Adrenal gland (tissue), 12 donors: ENCODE measurements around the gene TPD52L2. TPM values are rescaled to one million over a fixed set of nuclear protein-coding genes. Genes with fewer than 3 reads are reported as not detected.
A peak's percentile ranks its signal among the peaks of the same experiment; 100 is the strongest.

Experiments
- DNase-seq, 7 donors: peaks; one replicate each; pipeline ENCODE4 v3.0.0-alpha.2; 2019 to 2020
- H3K27ac ChIP-seq, 5 donors: fragments of 200-600 bp; sonication (generic) in 4 of 5; 1 replicate in 3 of 5; 2 replicates in 2 of 5; pipeline versions ENCODE4 v1.5.1 to v1.8.0; 2016 to 2020; ENCODE audit warnings: mild to moderate bottlenecking in 1 of 5
- H3K27me3 ChIP-seq: fragments of 200-600 bp; 2 replicates; pipeline ENCODE4 v1.8.0; 2021
- H3K36me3 ChIP-seq, 2 donors: fragments of 200-600 bp; replicated peaks in 1 of 2; 1 replicate in 1 of 2; 2 replicates in 1 of 2; pipeline versions ENCODE4 v1.5.1 to v1.8.0; 2018 to 2022
- H3K4me1 ChIP-seq, 2 donors: fragments of 200-600 bp; replicated peaks in 1 of 2; 1 replicate in 1 of 2; 2 replicates in 1 of 2; pipeline versions ENCODE4 v1.5.1 to v1.8.0; 2018 to 2021
- H3K4me3 ChIP-seq, 4 donors: fragments of 200-600 bp; sonication (generic) in 3 of 4; one replicate each; pipeline ENCODE4 v1.5.1; 2016 to 2018
- H3K9me3 ChIP-seq, 3 donors: fragments of 200-600 bp; sonication (generic) in 1 of 3; replicated peaks in 1 of 3; 1 replicate in 2 of 3; 2 replicates in 1 of 3; pipeline versions ENCODE4 v1.5.1 to v1.8.0; 2016 to 2021
- POLR2A ChIP-seq, 2 donors: fragments of 450-650 bp; IDR thresholded peaks; one replicate each; pipeline ENCODE4 v1.6.1; 2017; ENCODE audit warnings: antibody characterized with exemption in 2 of 2, mild to moderate bottlenecking in 2 of 2, moderate library complexity in 1 of 2
- WGBS, 4 donors: extraction: QIAGEN DNeasy Blood & Tissue Kit in 2 of 4; methylation state at CpG; one replicate each; pipeline versions ENCODE4 v1.1.5 to v1.1.7; 2013 to 2017; 5-methylcytosine and 5-hydroxymethylcytosine counted together
- intact Hi-C, 2 donors: fragments of 100-400 bp; cut with DNase I; formaldehyde crosslinking; loops; one replicate each; pipeline versions ENCODE4 v1.14.1 to v1.15.0; 2022 to 2023
- polyA plus RNA-seq, 3 donors: library from polyadenylated mRNA; stranded (reverse); fragments of 200-250 nt in 2 of 3; fragments of 350-450 nt in 1 of 3; fragmentation: Illumina TruSeq in 1 of 3; extraction: RNeasy Lipid Tissue Mini Kit (QIAGEN cat#74804) in 1 of 3; gene quantifications; one replicate each; pipeline ENCODE4 v1.2.3, GENCODE V29; 2013 to 2014
- total RNA-seq, 9 donors: library from RNA; depleted of rRNA in 4 of 9; stranded (reverse); fragments of >200 nt in 4 of 9; fragments of 120-200 nt in 1 of 9; fragmentation: NEBNext Ultra II Directional in 1 of 9; extraction: Animal tissue kit (Norgen Biotek cat#: 25700) in 1 of 9; gene quantifications; one replicate each; pipeline versions ENCODE4 v1.1.0 to v1.2.4, GENCODE V29; 2013 to 2023
- TF ChIP-seq, protein P1 (sequence below), 6 experiments: fragments of 450-650 bp in 4 of 6; fragments of 200-600 bp in 2 of 6; sonication (generic) in 1 of 6; IDR thresholded peaks; 1 replicate in 5 of 6; 2 replicates in 1 of 6; pipeline versions ENCODE4 v1.5.1 to v1.8.0; 2016 to 2021; ENCODE audit warnings: antibody characterized with exemption in 6 of 6, mild to moderate bottlenecking in 2 of 6, moderate library complexity in 1 of 6
- donor health status: healthy with polysubstance abuse.
- donor health status: Bipolar disorder and iron deficiency.
- donor health status: DM: yes; HTN: yes; CAD: no.
- donor health status: DM: no; HTN: no; CAD: no.
- donor health status: DM: no; HTN: no; CAD: no.
- donor health status: DM: yes; HTN: yes; CAD: no.

TPD52L2 gene
- total and polyA plus RNA-seq, 12 donors: 81.9 to 125 (median 112) TPM

DNA sequence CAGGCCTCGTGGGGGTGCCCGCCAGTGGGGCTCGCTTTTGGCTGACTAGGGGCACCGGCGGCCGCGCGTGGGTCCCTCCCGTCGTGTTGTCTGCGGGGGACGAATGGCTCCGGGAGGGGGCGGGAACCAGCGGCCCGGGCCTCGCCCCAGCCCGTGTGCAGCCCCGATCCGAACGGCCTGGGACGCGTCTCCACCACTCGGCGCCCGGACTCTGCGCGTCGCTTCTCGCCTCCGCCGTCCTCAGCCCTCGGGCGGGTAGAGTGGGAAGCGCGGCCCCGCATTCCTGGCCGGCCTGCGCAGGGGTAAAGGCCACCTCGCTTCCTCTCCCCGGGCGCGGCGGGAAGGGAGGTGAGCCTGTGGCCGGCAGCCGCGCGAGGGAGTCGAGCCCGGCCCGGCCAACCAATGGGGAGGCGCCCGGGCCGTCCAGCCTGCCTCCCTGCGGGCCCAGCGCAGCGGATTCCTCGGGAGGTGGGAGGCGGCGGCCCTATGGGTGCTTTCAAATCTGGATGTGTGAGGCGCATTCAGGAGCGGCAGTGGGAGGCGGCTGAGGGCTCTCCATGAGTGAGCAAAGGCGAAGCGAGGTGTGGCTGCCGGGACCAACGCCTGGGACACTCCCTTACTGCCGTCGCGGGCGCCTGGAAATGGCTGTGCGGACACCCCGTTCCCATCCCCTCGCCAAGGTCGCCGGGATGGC lies 32.9 kb upstream of the TPD52L2 start:
- Histone ChIP-seq H3K27me3 (no peaks in the 10 kb centered on the region), H3K27ac (peak overlapping the region in 4 of 5 donors; percentile 37 to 93 (median 60)), H3K36me3 (no peaks in the 10 kb centered on the region), H3K9me3 (no peaks in the 10 kb centered on the region), H3K4me3 (peak overlapping the region in 1 of 4 donors; percentile 77), H3K4me1 (peaks cover 0 to 22% of the 10 kb centered on the region in 2 donors)
- WGBS, 4 donors: 23 to 66% (median 45%) methylated on average over 16 to 75 of the region's 76 CpGs
- intact Hi-C loops: no loop called here
- DNase-seq: peak in 3 of 7 donors; percentile 47 to 69 (median 60)
- TF ChIP-seq POLR2A (IDR thresholded peaks at IDR 0.05): peak in 1 of 2 donors; percentile 25
- TF ChIP-seq, protein P1, sequence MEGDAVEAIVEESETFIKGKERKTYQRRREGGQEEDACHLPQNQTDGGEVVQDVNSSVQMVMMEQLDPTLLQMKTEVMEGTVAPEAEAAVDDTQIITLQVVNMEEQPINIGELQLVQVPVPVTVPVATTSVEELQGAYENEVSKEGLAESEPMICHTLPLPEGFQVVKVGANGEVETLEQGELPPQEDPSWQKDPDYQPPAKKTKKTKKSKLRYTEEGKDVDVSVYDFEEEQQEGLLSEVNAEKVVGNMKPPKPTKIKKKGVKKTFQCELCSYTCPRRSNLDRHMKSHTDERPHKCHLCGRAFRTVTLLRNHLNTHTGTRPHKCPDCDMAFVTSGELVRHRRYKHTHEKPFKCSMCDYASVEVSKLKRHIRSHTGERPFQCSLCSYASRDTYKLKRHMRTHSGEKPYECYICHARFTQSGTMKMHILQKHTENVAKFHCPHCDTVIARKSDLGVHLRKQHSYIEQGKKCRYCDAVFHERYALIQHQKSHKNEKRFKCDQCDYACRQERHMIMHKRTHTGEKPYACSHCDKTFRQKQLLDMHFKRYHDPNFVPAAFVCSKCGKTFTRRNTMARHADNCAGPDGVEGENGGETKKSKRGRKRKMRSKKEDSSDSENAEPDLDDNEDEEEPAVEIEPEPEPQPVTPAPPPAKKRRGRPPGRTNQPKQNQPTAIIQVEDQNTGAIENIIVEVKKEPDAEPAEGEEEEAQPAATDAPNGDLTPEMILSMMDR (IDR thresholded peaks at IDR 0.05): peak in 1 of 6 experiments; percentile 5

DNA sequence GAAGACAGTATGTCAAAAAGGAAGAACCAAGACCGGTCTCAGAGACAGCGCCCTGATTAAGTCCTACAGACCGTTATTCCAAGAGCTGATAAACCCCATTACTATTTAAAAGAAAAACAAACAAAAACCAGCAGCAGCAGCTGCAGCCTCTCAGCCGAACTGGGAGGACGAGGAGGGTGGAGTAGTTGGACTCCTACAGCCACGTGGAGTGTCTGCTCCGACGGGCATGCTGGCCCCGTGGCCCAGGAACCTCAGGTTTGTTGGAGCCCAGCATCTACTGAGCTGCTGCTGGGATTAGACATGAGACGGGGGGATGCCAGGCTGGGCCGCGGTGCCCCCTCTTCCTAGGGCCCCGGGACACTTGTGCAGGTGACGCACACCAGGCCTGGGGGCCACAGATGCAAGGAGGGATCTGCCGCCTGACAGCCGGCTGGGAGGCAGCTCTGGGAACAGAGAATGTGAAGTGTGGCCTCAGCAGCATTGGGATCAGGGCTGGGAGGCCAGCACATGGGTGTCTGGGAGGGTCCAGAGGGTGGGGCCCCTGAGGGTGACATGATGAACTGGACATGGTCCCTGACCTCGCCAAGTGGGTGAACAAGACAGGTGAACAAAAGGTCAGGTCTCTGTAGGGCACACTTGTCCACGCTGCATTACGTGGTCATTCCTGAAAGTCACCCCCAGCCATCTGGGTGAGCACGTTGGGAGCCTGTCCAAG lies 31.1 kb upstream of the TPD52L2 start:
- Histone ChIP-seq H3K36me3 (no peaks in the 10 kb centered on the region), H3K4me3 (no peak overlapping the region), H3K27me3 (no peaks in the 10 kb centered on the region), H3K27ac (peak overlapping the region in 2 of 5 donors; percentile 36 to 93), H3K9me3 (no peaks in the 10 kb centered on the region), H3K4me1 (peaks cover 0 to 16% of the 10 kb centered on the region in 2 donors)
- intact Hi-C loops: no loop called here
- DNase-seq: no peak
- TF ChIP-seq POLR2A (IDR thresholded peaks at IDR 0.05): no peak
- TF ChIP-seq, protein P1 (IDR thresholded peaks at IDR 0.05): no peak
- WGBS, 4 donors: 76 to 84% (median 80%) methylated on average over 15 to 20 of the region's 20 CpGs

DNA sequence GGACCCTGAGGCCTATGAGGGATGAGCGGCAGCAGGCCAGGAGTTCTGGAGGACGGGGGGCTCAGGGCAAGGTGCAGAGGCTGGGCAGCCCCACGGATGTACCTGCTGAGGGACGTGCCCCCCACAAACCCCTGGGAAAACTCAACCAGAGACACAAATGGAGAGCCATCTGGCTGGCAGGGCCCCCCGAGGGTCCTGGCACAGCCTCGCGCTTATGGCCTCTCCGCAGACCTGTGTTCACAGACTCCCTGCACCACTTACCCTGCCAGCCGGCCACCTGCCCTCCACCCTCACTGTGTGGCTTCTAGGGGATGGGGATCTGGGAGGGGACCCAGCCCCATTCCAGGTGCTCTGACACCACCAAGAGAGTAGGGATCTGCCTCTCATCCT lies 30.6 kb upstream of the TPD52L2 start:
- no peaks in the 10 kb centered on the region for H3K27me3 ChIP-seq
- intact Hi-C loops: no loop called here
- DNase-seq: no peak
- WGBS, 4 donors: 75 to 91% (median 82%) methylated on average over 2 to 9 of the region's 9 CpGs; no CpG with 5 or more reads in 1 of the 4 donors
- no peak for TF ChIP-seq POLR2A (IDR thresholded peaks at IDR 0.05)
- TF ChIP-seq, protein P1 (IDR thresholded peaks at IDR 0.05): no peak
- no peaks in the 10 kb centered on the region for H3K9me3 ChIP-seq
- H3K27ac ChIP-seq: peak overlapping the region in 3 of 5 donors; percentile 23 to 93 (median 59)
- H3K4me1 ChIP-seq: peaks cover 0 to 16% of the 10 kb centered on the region in 2 donors
- H3K36me3 ChIP-seq: no peaks in the 10 kb centered on the region
- no peak overlapping the region for H3K4me3 ChIP-seq

DNA sequence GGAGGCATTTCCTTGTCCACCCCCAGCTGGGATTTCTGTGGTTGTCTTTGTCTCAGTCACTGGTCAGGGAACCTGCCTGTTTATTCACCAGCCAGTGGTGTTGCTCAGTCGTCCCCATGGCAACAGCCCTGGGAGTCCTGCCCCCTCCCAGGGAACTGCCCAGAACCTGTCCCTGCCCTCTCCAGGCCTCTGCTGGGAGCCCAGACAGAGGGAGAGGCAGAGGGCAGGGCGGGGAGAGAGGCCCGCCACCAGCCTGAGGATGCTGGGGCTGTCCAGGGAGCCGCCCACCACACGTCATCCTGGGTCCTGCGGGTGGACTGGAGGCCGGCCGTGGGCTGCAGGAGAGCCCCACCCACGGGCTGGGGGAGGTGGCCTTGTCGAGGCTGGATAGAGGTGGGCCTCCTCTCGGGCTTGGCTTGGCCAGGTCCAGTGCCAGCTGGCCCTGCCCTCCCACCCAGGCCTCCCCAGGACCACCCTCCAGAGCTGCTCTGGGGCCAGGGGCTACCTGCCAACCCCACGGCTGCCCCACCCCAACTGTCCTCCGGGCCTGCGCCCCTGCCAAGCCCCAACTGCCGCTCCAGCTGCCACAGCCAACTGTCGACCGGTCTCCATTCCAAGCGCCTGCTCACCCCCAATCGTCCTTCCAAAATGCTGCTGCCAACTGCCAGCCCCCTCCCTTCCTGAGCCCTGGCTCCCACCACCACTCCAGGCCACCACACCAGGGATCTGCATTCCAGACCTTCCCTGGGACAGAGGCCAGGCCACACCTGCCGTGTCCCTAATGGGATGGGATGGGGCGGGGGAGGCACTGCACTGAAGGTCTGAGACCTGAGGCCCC lies 29.8 kb upstream of the TPD52L2 start:
- H3K36me3 ChIP-seq: no peaks in the 10 kb centered on the region
- H3K4me3 ChIP-seq: no peak overlapping the region
- DNase-seq: peak; percentile 90 to 98 (median 95)
- H3K27me3 ChIP-seq: no peaks in the 10 kb centered on the region
- WGBS, 4 donors: 24 to 53% (median 41%) methylated on average over 5 to 21 of the region's 21 CpGs
- intact Hi-C loops: no loop called here
- peaks cover 0 to 16% of the 10 kb centered on the region in 2 donors for H3K4me1 ChIP-seq
- H3K27ac ChIP-seq: peak overlapping the region in 3 of 5 donors; percentile 1 to 93 (median 59)
- TF ChIP-seq POLR2A (IDR thresholded peaks at IDR 0.05): no peak
- TF ChIP-seq, protein P1 (IDR thresholded peaks at IDR 0.05): no peak
- H3K9me3 ChIP-seq: no peaks in the 10 kb centered on the region
